ENCODE data around the gene EPM2A. TPM values are rescaled to one million over a fixed set of nuclear protein-coding genes. Genes with fewer than 3 reads are reported as not detected.
"Not testable (repeated sequence)": the region's sequence is repeated elsewhere in the genome, so short reads cannot be mapped to it uniquely, and the experiment has no call there.

Gene EPM2A
- total RNA-seq, 2 experiments from 2014 or later, result 9.1 to 10.7 TPM

- H3K27me3 Mint-ChIP-seq, result peaks cover 2% of the 10 kb centered on the region
- CTCF ChIA-PET, result no interaction called here
- POLR2A ChIA-PET, result no interaction called here
- intact Hi-C loops (cut with micrococcal nuclease), result no loop called here
- H3K4me3 Mint-ChIP-seq, result no peak overlapping the region
- H3K4me1 Mint-ChIP-seq (ENCODE audit: low read depth), result peaks cover 9% of the 10 kb centered on the region
- ATAC-seq (no peak), DNase-seq (no peak)
- no peaks in the 10 kb centered on the region for H3K9me3 Mint-ChIP-seq
- no peak for TF ChIP-seq CTCF (IDR thresholded peaks at IDR 0.05)
- no peak overlapping the region for H3K27ac Mint-ChIP-seq
- H3K36me3 Mint-ChIP-seq (ENCODE audit: low read depth), result peaks cover 7% of the 10 kb centered on the region
Measured at GRCh38 chr6:145752638-145753037, 17.3 kb upstream of the EPM2A start.

GRCh38 chr6:145749632-145750031 is 14.3 kb upstream of the EPM2A start:
- intact Hi-C loops (cut with micrococcal nuclease), result no loop called here
- CTCF ChIA-PET, result no interaction called here
- DNase-seq (no peak), ATAC-seq (peak; percentile 53)
- Mint-ChIP-seq H3K4me3 (no peak overlapping the region), H3K36me3 (ENCODE audit: low read depth) (peaks cover 7% of the 10 kb centered on the region), H3K4me1 (ENCODE audit: low read depth) (peaks cover 9% of the 10 kb centered on the region), H3K27me3 (peaks cover 2% of the 10 kb centered on the region), H3K9me3 (no peaks in the 10 kb centered on the region), H3K27ac (no peak overlapping the region)
- TF ChIP-seq CTCF (IDR thresholded peaks at IDR 0.05), result no peak
- POLR2A ChIA-PET, result no interaction called here

GRCh38 chr6:145745861-145746260 is 10.5 kb upstream of the EPM2A start:
- Mint-ChIP-seq H3K27ac (no peak overlapping the region), H3K27me3 (no peaks in the 10 kb centered on the region), H3K4me3 (no peak overlapping the region), H3K36me3 (ENCODE audit: low read depth) (peaks cover 7% of the 10 kb centered on the region), H3K9me3 (no peaks in the 10 kb centered on the region), H3K4me1 (ENCODE audit: low read depth) (peaks cover 9% of the 10 kb centered on the region)
- DNase-seq, result no peak
- CTCF ChIA-PET, result no interaction called here
- ATAC-seq, result no peak
- POLR2A ChIA-PET, result interaction anchor here (1.5 kb wide), 1 partner anchor 10 kb away, joined by 5 read pairs; the partner anchor contains the start of gene EPM2A
- no peak for TF ChIP-seq CTCF (IDR thresholded peaks at IDR 0.05)
- intact Hi-C loops (cut with micrococcal nuclease), result no loop called here

GRCh38 chr6:145744619-145745018 is 9.3 kb upstream of the EPM2A start:
- Mint-ChIP-seq H3K27me3 (no peaks in the 10 kb centered on the region), H3K4me3 (no peak overlapping the region), H3K27ac (no peak overlapping the region), H3K4me1 (ENCODE audit: low read depth) (peaks cover 5% of the 10 kb centered on the region), H3K36me3 (ENCODE audit: low read depth) (peaks cover 5% of the 10 kb centered on the region), H3K9me3 (no peaks in the 10 kb centered on the region)
- TF ChIP-seq CTCF (IDR thresholded peaks at IDR 0.05), result no peak
- DNase-seq (no peak), ATAC-seq (no peak)
- CTCF ChIA-PET, result no interaction called here
- POLR2A ChIA-PET, result interaction anchor here (0.6 kb wide), 1 partner anchor 683 kb away, joined by 3 read pairs; no protein-coding TSS in a partner anchor
- intact Hi-C loops (cut with micrococcal nuclease), result no loop called here

- CTCF ChIA-PET, result no interaction called here
- H3K27ac Mint-ChIP-seq, result no peak overlapping the region
Measured at GRCh38 chr6:145743332-145743731, 8.0 kb upstream of the EPM2A start.

GRCh38 chr6:145742472-145742871 is 7.2 kb upstream of the EPM2A start:
- H3K9me3 Mint-ChIP-seq; H3K4me3 Mint-ChIP-seq; CTCF ChIA-PET; H3K36me3 Mint-ChIP-seq (ENCODE audit: low read depth); POLR2A ChIA-PET; H3K4me1 Mint-ChIP-seq (ENCODE audit: low read depth); H3K27me3 Mint-ChIP-seq; intact Hi-C loops (cut with micrococcal nuclease); DNase-seq; ATAC-seq; H3K27ac Mint-ChIP-seq: not testable (repeated sequence)

More at GRCh38 chr6:145743332-145743731, 8.0 kb upstream of the EPM2A start:
- Mint-ChIP-seq H3K36me3 (ENCODE audit: low read depth) (peaks cover 5% of the 10 kb centered on the region), H3K4me3 (no peak overlapping the region), H3K4me1 (ENCODE audit: low read depth) (no peaks in the 10 kb centered on the region), H3K9me3 (no peaks in the 10 kb centered on the region), H3K27me3 (no peaks in the 10 kb centered on the region)
- POLR2A ChIA-PET, result interaction anchor here (0.6 kb wide), 1 partner anchor 222 kb away, joined by 3 read pairs; no protein-coding TSS in a partner anchor
- DNase-seq (no peak), ATAC-seq (no peak)
- intact Hi-C loops (cut with micrococcal nuclease), result no loop called here
- no peak for TF ChIP-seq CTCF (IDR thresholded peaks at IDR 0.05)

- CTCF ChIA-PET; ATAC-seq; H3K9me3 Mint-ChIP-seq; H3K4me3 Mint-ChIP-seq; DNase-seq; H3K4me1 Mint-ChIP-seq (ENCODE audit: low read depth); H3K27ac Mint-ChIP-seq; H3K27me3 Mint-ChIP-seq; POLR2A ChIA-PET; H3K36me3 Mint-ChIP-seq (ENCODE audit: low read depth): not testable (repeated sequence)
- intact Hi-C loops (cut with micrococcal nuclease), result loop anchor here (10.0 kb wide), 1 partner anchor 225 kb away; the partner anchor contains the start of gene SHPRH
Measured at GRCh38 chr6:145739685-145740084, 4.4 kb upstream of the EPM2A start.
